Muscle layer of duodenum (tissue), 2 donors: Measurements from ENCODE around the gene PTPRK.

Experiments
- H3K27ac ChIP-seq: one replicate; pipeline ENCODE4 v1.7.0; 2013; ENCODE audit warnings: mild to moderate bottlenecking, low read length
- H3K27me3 ChIP-seq: one replicate; pipeline ENCODE4 v1.7.0; 2013; ENCODE audit warnings: low read depth, mild to moderate bottlenecking, control low read depth, low read length
- H3K36me3 ChIP-seq, 2 donors: one replicate each; pipeline ENCODE4 v1.7.0; 2013; ENCODE audit warnings: low read length in 2 of 2, control low read depth in 1 of 2, mild to moderate bottlenecking in 1 of 2; ENCODE audit not compliant: insufficient read depth in 2 of 2, control insufficient read depth in 1 of 2
- H3K4me1 ChIP-seq, 2 donors: one replicate each; pipeline ENCODE4 v1.7.0; 2013; ENCODE audit warnings: low read length in 2 of 2, mild to moderate bottlenecking in 2 of 2, control low read depth in 1 of 2, moderate library complexity in 1 of 2; ENCODE audit not compliant: insufficient read depth in 2 of 2, control insufficient read depth in 1 of 2
- H3K4me3 ChIP-seq, 2 donors: one replicate each; pipeline ENCODE4 v1.7.0; 2013; ENCODE audit warnings: low read length in 2 of 2, low read depth in 1 of 2, mild to moderate bottlenecking in 1 of 2
- H3K9me3 ChIP-seq, 2 donors: one replicate each; pipeline ENCODE4 v1.7.0; 2013; ENCODE audit warnings: low read length in 2 of 2, control low read depth in 1 of 2, mild to moderate bottlenecking in 1 of 2; ENCODE audit not compliant: control insufficient read depth in 1 of 2
- donor health status: healthy.

Gene PTPRK

GRCh38 chr6:128172081-128172480 lies 348.3 kb downstream of the PTPRK start:
- no peaks in the 10 kb centered on the region for H3K36me3 ChIP-seq
- H3K4me1 ChIP-seq = peaks cover 0 to 7% of the 10 kb centered on the region in 2 donors
- H3K27me3 ChIP-seq = no peaks in the 10 kb centered on the region
- H3K4me3 ChIP-seq = no peak overlapping the region
- no peaks in the 10 kb centered on the region for H3K9me3 ChIP-seq
- H3K27ac ChIP-seq = no peak overlapping the region

DNA sequence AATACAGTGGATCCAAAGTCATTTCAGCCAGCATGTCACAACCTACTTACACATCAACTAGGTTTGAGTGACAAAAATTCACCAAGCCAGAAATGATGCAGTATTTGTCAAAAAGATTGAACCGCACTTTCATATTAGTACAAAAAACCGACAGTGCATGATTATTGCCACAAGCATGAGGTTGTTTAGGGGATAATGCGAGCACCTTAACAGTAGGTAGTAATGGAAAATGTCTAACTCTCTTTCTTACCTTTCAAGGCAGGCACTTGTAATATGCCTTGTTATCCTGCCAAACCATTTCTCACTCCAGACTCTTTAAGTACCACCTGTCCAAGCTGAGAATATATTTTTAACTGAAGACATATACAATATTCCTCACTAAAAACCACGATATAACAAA lies 349.2 kb downstream of the PTPRK start:
- Histone ChIP-seq H3K36me3 (no peaks in the 10 kb centered on the region), H3K4me3 (no peak overlapping the region), H3K27me3 (no peaks in the 10 kb centered on the region), H3K27ac (no peak overlapping the region), H3K9me3 (no peaks in the 10 kb centered on the region), H3K4me1 (peaks cover 0 to 7% of the 10 kb centered on the region in 2 donors)

DNA sequence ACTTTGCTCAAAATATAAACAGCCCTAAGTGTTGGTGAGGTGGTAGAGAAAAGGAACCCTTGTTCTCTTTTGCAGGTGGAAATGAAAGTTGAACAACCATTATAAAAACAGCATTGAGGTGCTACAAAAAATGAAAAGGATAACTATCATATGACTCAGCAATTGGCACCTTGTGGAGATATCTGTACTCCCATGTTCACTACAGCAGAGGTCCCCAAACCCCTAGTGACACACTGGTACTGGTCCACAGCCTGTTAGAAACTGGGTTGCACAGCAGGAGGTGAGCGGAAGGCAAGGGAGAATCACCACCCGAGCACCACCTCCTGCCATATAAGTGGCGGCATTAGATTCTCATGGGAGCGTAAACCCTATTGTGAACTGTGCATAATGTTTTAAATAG lies 352.2 kb downstream of the PTPRK start:
- no peaks in the 10 kb centered on the region for H3K27me3 ChIP-seq
- no peaks in the 10 kb centered on the region for H3K36me3 ChIP-seq
- no peak overlapping the region for H3K4me3 ChIP-seq
- no peaks in the 10 kb centered on the region for H3K9me3 ChIP-seq
- H3K4me1 ChIP-seq = peaks cover 0 to 6% of the 10 kb centered on the region in 2 donors
- no peak overlapping the region for H3K27ac ChIP-seq

- Histone ChIP-seq H3K27ac (no peak overlapping the region), H3K4me3 (no peak overlapping the region), H3K4me1 (no peaks in the 10 kb centered on the region), H3K36me3 (no peaks in the 10 kb centered on the region), H3K27me3 (no peaks in the 10 kb centered on the region), H3K9me3 (no peaks in the 10 kb centered on the region)
These were observed 352.8 kb downstream of the PTPRK start for GRCh38 chr6:128167552-128167951.

GRCh38 chr6:128164254-128164653 lies 356.1 kb downstream of the PTPRK start:
- H3K36me3 ChIP-seq = no peaks in the 10 kb centered on the region
- no peaks in the 10 kb centered on the region for H3K4me1 ChIP-seq
- H3K27ac ChIP-seq = no peak overlapping the region
- no peaks in the 10 kb centered on the region for H3K9me3 ChIP-seq
- H3K4me3 ChIP-seq = no peak overlapping the region
- no peaks in the 10 kb centered on the region for H3K27me3 ChIP-seq

GRCh38 chr6:128162423-128162822 lies 358.0 kb downstream of the PTPRK start:
- Histone ChIP-seq H3K27me3 (no peaks in the 10 kb centered on the region), H3K4me3 (no peak overlapping the region), H3K9me3 (no peaks in the 10 kb centered on the region), H3K27ac (no peak overlapping the region), H3K4me1 (no peaks in the 10 kb centered on the region), H3K36me3 (no peaks in the 10 kb centered on the region)

DNA sequence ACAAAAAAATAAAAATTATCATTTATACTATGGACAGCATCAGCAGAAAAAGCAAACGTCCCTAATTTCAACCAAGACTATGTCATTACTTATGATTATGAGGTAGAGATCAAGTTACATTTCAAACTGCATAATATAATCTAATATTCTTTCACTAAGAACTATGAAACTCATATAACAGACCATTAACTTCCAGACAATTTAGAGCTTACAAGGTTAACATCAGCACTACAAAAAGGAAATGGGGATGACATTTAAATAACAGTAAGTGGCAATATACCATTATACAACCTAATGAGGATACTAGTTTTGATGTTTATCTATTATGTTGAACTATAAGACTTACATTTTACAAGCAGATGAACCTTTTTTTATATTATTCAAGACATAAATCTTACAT lies 358.6 kb downstream of the PTPRK start:
- no peak overlapping the region for H3K27ac ChIP-seq
- H3K4me3 ChIP-seq = no peak overlapping the region
- no peaks in the 10 kb centered on the region for H3K4me1 ChIP-seq
- H3K27me3 ChIP-seq = no peaks in the 10 kb centered on the region
- H3K36me3 ChIP-seq = no peaks in the 10 kb centered on the region
- no peaks in the 10 kb centered on the region for H3K9me3 ChIP-seq

GRCh38 chr6:128161263-128161662 lies 359.1 kb downstream of the PTPRK start:
- Histone ChIP-seq H3K36me3 (no peaks in the 10 kb centered on the region), H3K9me3 (no peaks in the 10 kb centered on the region), H3K27ac (no peak overlapping the region), H3K4me1 (no peaks in the 10 kb centered on the region), H3K4me3 (no peak overlapping the region), H3K27me3 (no peaks in the 10 kb centered on the region)

- no peaks in the 10 kb centered on the region for H3K9me3 ChIP-seq
- H3K36me3 ChIP-seq = no peaks in the 10 kb centered on the region
- no peak overlapping the region for H3K4me3 ChIP-seq
- no peaks in the 10 kb centered on the region for H3K4me1 ChIP-seq
- no peaks in the 10 kb centered on the region for H3K27me3 ChIP-seq
- H3K27ac ChIP-seq = no peak overlapping the region
These were observed 361.9 kb downstream of the PTPRK start for GRCh38 chr6:128158496-128158895.

- no peaks in the 10 kb centered on the region for H3K9me3 ChIP-seq
- H3K36me3 ChIP-seq = no peaks in the 10 kb centered on the region
- H3K27ac ChIP-seq = no peak overlapping the region
- no peak overlapping the region for H3K4me3 ChIP-seq
- no peaks in the 10 kb centered on the region for H3K27me3 ChIP-seq
- H3K4me1 ChIP-seq = no peaks in the 10 kb centered on the region
These were observed 363.9 kb downstream of the PTPRK start for GRCh38 chr6:128156321-128157111.

GRCh38 chr6:128155826-128156225 lies 364.6 kb downstream of the PTPRK start:
- Histone ChIP-seq H3K9me3 (no peaks in the 10 kb centered on the region), H3K27me3 (no peaks in the 10 kb centered on the region), H3K36me3 (no peaks in the 10 kb centered on the region), H3K4me3 (no peak overlapping the region), H3K4me1 (no peaks in the 10 kb centered on the region), H3K27ac (no peak overlapping the region)

- no peaks in the 10 kb centered on the region for H3K27me3 ChIP-seq
- no peaks in the 10 kb centered on the region for H3K9me3 ChIP-seq
- no peak overlapping the region for H3K4me3 ChIP-seq
- no peaks in the 10 kb centered on the region for H3K36me3 ChIP-seq
- no peaks in the 10 kb centered on the region for H3K4me1 ChIP-seq
- no peak overlapping the region for H3K27ac ChIP-seq
These were observed 367.8 kb downstream of the PTPRK start for GRCh38 chr6:128152551-128152950.
